IgD-negative memory B cell (primary cell): Measurements from ENCODE around the gene AEBP1. TPM values are rescaled to one million over a fixed set of nuclear protein-coding genes. Genes with fewer than 3 reads are reported as not detected.
A peak's percentile ranks its signal among the peaks of the same experiment; 100 is the strongest.

Experiments
- H3K27ac Mint-ChIP-seq, 3 donors: one replicate each; pipeline ENCODE4 v1.8.0; 2020 to 2022; ENCODE audit warnings: mild to moderate bottlenecking in 3 of 3, mixed read lengths in 3 of 3, moderate library complexity in 1 of 3
- H3K27me3 Mint-ChIP-seq: one replicate; pipeline ENCODE4 v1.8.0; 2021; ENCODE audit warnings: mixed read lengths
- H3K36me3 Mint-ChIP-seq: one replicate; pipeline ENCODE4 v1.8.0; 2020; ENCODE audit warnings: mild to moderate bottlenecking, mixed read lengths
- H3K4me1 Mint-ChIP-seq, 3 donors: one replicate each; pipeline ENCODE4 v1.8.0; 2020 to 2022; ENCODE audit warnings: mixed read lengths in 3 of 3, mild to moderate bottlenecking in 1 of 3
- H3K4me3 Mint-ChIP-seq, 4 donors: one replicate each; pipeline ENCODE4 v1.8.0; 2020 to 2022; ENCODE audit warnings: mild to moderate bottlenecking in 4 of 4, mixed read lengths in 4 of 4, moderate library complexity in 3 of 4
- H3K9me3 Mint-ChIP-seq, 3 donors: one replicate each; pipeline ENCODE4 v1.8.0; 2020 to 2021; ENCODE audit warnings: mixed read lengths in 3 of 3, mild to moderate bottlenecking in 1 of 3
- polyA plus RNA-seq: library from polyadenylated mRNA; unstranded; fragments of 300-500 nt; fragmentation: Illumina TruSeq; gene quantifications from one replicate; pipeline ENCODE4 v1.2.3, GENCODE V29; 2021

AEBP1 gene
- polyA plus RNA-seq, 1 donor from 2014 or later: 3.7 TPM

- Mint-ChIP-seq H3K4me3 (peak overlapping the region in 1 of 4 donors; percentile 37), H3K27me3 (no peaks in the 10 kb centered on the region), H3K9me3 (no peaks in the 10 kb centered on the region), H3K36me3 (peaks cover 9% of the 10 kb centered on the region), H3K27ac (peak overlapping the region; percentile 85 to 97 (median 96)), H3K4me1 (peaks cover 20 to 31% (median 21%) of the 10 kb centered on the region in 3 donors)
Measured at GRCh38 chr7:44075296-44076075, 28.7 kb upstream of the AEBP1 start.

GRCh38 chr7:44076101-44076895 is 27.8 kb upstream of the AEBP1 start:
- Mint-ChIP-seq H3K27ac (peak overlapping the region; percentile 85 to 97 (median 96)), H3K4me3 (peak overlapping the region in 2 of 4 donors; percentile 37 to 45), H3K4me1 (peaks cover 17 to 34% (median 22%) of the 10 kb centered on the region in 3 donors)

GRCh38 chr7:44077061-44077460 is 27.1 kb upstream of the AEBP1 start:
- no peaks in the 10 kb centered on the region for H3K27me3 Mint-ChIP-seq
- no peaks in the 10 kb centered on the region for H3K9me3 Mint-ChIP-seq
- peak overlapping the region; percentile 74 to 85 (median 85) for H3K27ac Mint-ChIP-seq
- peak overlapping the region in 1 of 4 donors; percentile 37 for H3K4me3 Mint-ChIP-seq
- H3K4me1 Mint-ChIP-seq: peaks cover 16 to 29% (median 20%) of the 10 kb centered on the region in 3 donors
- H3K36me3 Mint-ChIP-seq: peaks cover 5% of the 10 kb centered on the region

More at GRCh38 chr7:44076101-44076895, 27.8 kb upstream of the AEBP1 start:
- H3K9me3 Mint-ChIP-seq: no peaks in the 10 kb centered on the region
- H3K36me3 Mint-ChIP-seq: peaks cover 6% of the 10 kb centered on the region
- no peaks in the 10 kb centered on the region for H3K27me3 Mint-ChIP-seq

- Mint-ChIP-seq H3K27me3 (no peaks in the 10 kb centered on the region), H3K36me3 (peaks cover 5% of the 10 kb centered on the region), H3K4me1 (peaks cover 12 to 23% (median 15%) of the 10 kb centered on the region in 3 donors), H3K9me3 (no peaks in the 10 kb centered on the region), H3K4me3 (peak overlapping the region in 3 of 4 donors; percentile 35 to 63 (median 37)), H3K27ac (peak overlapping the region; percentile 74 to 85 (median 85))
Measured at GRCh38 chr7:44077681-44078091, 26.5 kb upstream of the AEBP1 start.

GRCh38 chr7:44078521-44078920 is 25.6 kb upstream of the AEBP1 start:
- H3K27me3 Mint-ChIP-seq: no peaks in the 10 kb centered on the region
- H3K4me1 Mint-ChIP-seq: peaks cover 12 to 25% (median 13%) of the 10 kb centered on the region in 3 donors
- no peaks in the 10 kb centered on the region for H3K9me3 Mint-ChIP-seq
- peak overlapping the region in 2 of 3 donors; percentile 85 to 90 for H3K27ac Mint-ChIP-seq
- H3K4me3 Mint-ChIP-seq: peak overlapping the region in 3 of 4 donors; percentile 25 to 49 (median 37)
- peaks cover 3% of the 10 kb centered on the region for H3K36me3 Mint-ChIP-seq

GRCh38 chr7:44079331-44080021 is 24.7 kb upstream of the AEBP1 start:
- Mint-ChIP-seq H3K36me3 (peaks cover 3% of the 10 kb centered on the region), H3K27ac (peak overlapping the region in 2 of 3 donors; percentile 71 to 85), H3K9me3 (no peaks in the 10 kb centered on the region), H3K4me1 (peaks cover 7 to 20% (median 8%) of the 10 kb centered on the region in 3 donors), H3K27me3 (no peaks in the 10 kb centered on the region), H3K4me3 (peak overlapping the region in 1 of 4 donors; percentile 80)

- H3K27me3 Mint-ChIP-seq: no peaks in the 10 kb centered on the region
- peaks cover 7 to 20% (median 8%) of the 10 kb centered on the region in 3 donors for H3K4me1 Mint-ChIP-seq
- H3K9me3 Mint-ChIP-seq: no peaks in the 10 kb centered on the region
- peak overlapping the region in 1 of 3 donors; percentile 85 for H3K27ac Mint-ChIP-seq
- peaks cover 3% of the 10 kb centered on the region for H3K36me3 Mint-ChIP-seq
- H3K4me3 Mint-ChIP-seq: peak overlapping the region in 2 of 4 donors; percentile 57 to 80
Measured at GRCh38 chr7:44080118-44080517, 24.0 kb upstream of the AEBP1 start.

GRCh38 chr7:44080686-44081265 is 23.4 kb upstream of the AEBP1 start:
- Mint-ChIP-seq H3K36me3 (peaks cover 3% of the 10 kb centered on the region), H3K4me3 (peak overlapping the region; percentile 80 to 95 (median 91)), H3K27ac (peak overlapping the region; percentile 85 to 97 (median 85)), H3K9me3 (no peaks in the 10 kb centered on the region), H3K4me1 (peaks cover 5 to 20% (median 7%) of the 10 kb centered on the region in 3 donors), H3K27me3 (no peaks in the 10 kb centered on the region)

GRCh38 chr7:44081266-44081748 is 22.8 kb upstream of the AEBP1 start:
- H3K27me3 Mint-ChIP-seq: no peaks in the 10 kb centered on the region
- peaks cover 3% of the 10 kb centered on the region for H3K36me3 Mint-ChIP-seq
- H3K27ac Mint-ChIP-seq: peak overlapping the region; percentile 85 to 97 (median 85)
- H3K9me3 Mint-ChIP-seq: no peaks in the 10 kb centered on the region
- peak overlapping the region; percentile 80 to 95 (median 91) for H3K4me3 Mint-ChIP-seq
- peaks cover 5 to 20% (median 7%) of the 10 kb centered on the region in 3 donors for H3K4me1 Mint-ChIP-seq

GRCh38 chr7:44082541-44083207 is 21.5 kb upstream of the AEBP1 start:
- Mint-ChIP-seq H3K27me3 (no peaks in the 10 kb centered on the region), H3K36me3 (peaks cover 3% of the 10 kb centered on the region), H3K27ac (peak overlapping the region; percentile 85 to 90 (median 85)), H3K4me3 (peak overlapping the region; percentile 80 to 95 (median 86)), H3K4me1 (peaks cover 5 to 18% (median 7%) of the 10 kb centered on the region in 3 donors), H3K9me3 (no peaks in the 10 kb centered on the region)

- Mint-ChIP-seq H3K4me1 (peaks cover 5 to 12% (median 7%) of the 10 kb centered on the region in 3 donors), H3K36me3 (no peaks in the 10 kb centered on the region), H3K4me3 (peak overlapping the region; percentile 48 to 90 (median 74)), H3K9me3 (no peaks in the 10 kb centered on the region), H3K27ac (peak overlapping the region in 2 of 3 donors; percentile 85 to 90), H3K27me3 (no peaks in the 10 kb centered on the region)
Measured at GRCh38 chr7:44083796-44084195, 20.3 kb upstream of the AEBP1 start.

GRCh38 chr7:44084701-44085100 is 19.4 kb upstream of the AEBP1 start:
- no peaks in the 10 kb centered on the region for H3K9me3 Mint-ChIP-seq
- H3K4me3 Mint-ChIP-seq: peak overlapping the region in 1 of 4 donors; percentile 80
- peak overlapping the region in 1 of 3 donors; percentile 53 for H3K27ac Mint-ChIP-seq
- peaks cover 5 to 9% (median 7%) of the 10 kb centered on the region in 3 donors for H3K4me1 Mint-ChIP-seq
- no peaks in the 10 kb centered on the region for H3K36me3 Mint-ChIP-seq
- no peaks in the 10 kb centered on the region for H3K27me3 Mint-ChIP-seq

GRCh38 chr7:44085546-44085945 is 18.6 kb upstream of the AEBP1 start:
- Mint-ChIP-seq H3K36me3 (no peaks in the 10 kb centered on the region), H3K9me3 (no peaks in the 10 kb centered on the region), H3K27me3 (no peaks in the 10 kb centered on the region), H3K4me3 (peak overlapping the region in 1 of 4 donors; percentile 32), H3K27ac (no peak overlapping the region), H3K4me1 (peaks cover 5 to 9% (median 7%) of the 10 kb centered on the region in 3 donors)
